HL-60 (cell line): ENCODE results near the gene AGXT2.

Source experiments
- DNase-seq, 2 experiments: peaks; one replicate each; pipeline ENCODE4 v3.0.0-alpha.2; 2010 to 2020; ENCODE audit warnings: low read depth in 1 of 2, low spot score in 1 of 2
- H3K27ac ChIP-seq: fragments of 250-450 bp; sonication (Bioruptor Pico); replicated peaks from 2 replicates; pipeline ENCODE4 v1.5.1; 2020; ENCODE audit warnings: mild to moderate bottlenecking, moderate library complexity
- H3K27me3 ChIP-seq: fragments of 250-450 bp; sonication (Bioruptor Pico); 2 replicates; pipeline ENCODE4 v1.5.1; 2021; ENCODE audit warnings: mild to moderate bottlenecking, moderate library complexity; ENCODE audit not compliant: insufficient read depth, poor library complexity, severe bottlenecking
- H3K4me3 ChIP-seq: replicated peaks from 2 replicates; pipeline ENCODE4 v1.5.1; 2011; ENCODE audit warnings: mild to moderate bottlenecking, control low read depth, low read length; ENCODE audit not compliant: insufficient read depth
- CTCF ChIP-seq: IDR thresholded peaks from one replicate; pipeline ENCODE4 v1.5.1; 2011; ENCODE audit warnings: low read length, control low read depth, inconsistent platforms; ENCODE audit not compliant: insufficient read depth
- GABPA ChIP-seq: IDR thresholded peaks from 2 replicates; pipeline ENCODE4 v1.6.1; 2012; ENCODE audit warnings: low read depth
- POLR2AphosphoS5 ChIP-seq: IDR thresholded peaks from 2 replicates; pipeline ENCODE4 v1.6.1; 2012; ENCODE audit warnings: low read depth
- SPI1 ChIP-seq: IDR thresholded peaks from 2 replicates; pipeline ENCODE4 v1.6.1; 2012; ENCODE audit warnings: low read depth, mild to moderate bottlenecking, borderline replicate concordance
- TF ChIP-seq, protein P1 (sequence below): IDR thresholded peaks from 2 replicates; pipeline ENCODE4 v1.6.1; 2012; ENCODE audit warnings: low read depth; ENCODE audit not compliant: insufficient replicate concordance

Gene AGXT2

GRCh38 chr5:34998058-34998789 lies 49.5 kb downstream of the AGXT2 start:
- peaks cover 8% of the 10 kb centered on the region for H3K27me3 ChIP-seq
- DNase-seq: no peak

DNA sequence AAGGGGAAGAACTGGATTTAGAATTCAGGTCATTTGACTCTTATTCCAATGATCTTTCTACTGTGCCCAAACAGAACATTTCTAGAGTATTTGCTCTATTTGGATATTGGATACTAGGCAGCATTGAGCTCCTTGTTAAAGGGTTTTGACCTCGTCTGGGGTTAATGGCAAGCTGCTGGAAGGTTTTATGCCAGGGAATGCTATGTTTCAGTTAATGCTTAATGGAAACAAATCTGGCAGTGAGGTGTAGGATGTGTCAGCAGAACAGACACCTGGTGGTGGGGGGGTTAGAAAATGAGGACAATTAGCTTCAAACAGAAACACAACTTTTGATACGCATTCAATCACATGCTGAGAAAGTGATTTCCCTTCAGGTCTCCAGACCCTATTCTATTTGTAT lies 51.5 kb downstream of the AGXT2 start:
- TF ChIP-seq, protein P1, sequence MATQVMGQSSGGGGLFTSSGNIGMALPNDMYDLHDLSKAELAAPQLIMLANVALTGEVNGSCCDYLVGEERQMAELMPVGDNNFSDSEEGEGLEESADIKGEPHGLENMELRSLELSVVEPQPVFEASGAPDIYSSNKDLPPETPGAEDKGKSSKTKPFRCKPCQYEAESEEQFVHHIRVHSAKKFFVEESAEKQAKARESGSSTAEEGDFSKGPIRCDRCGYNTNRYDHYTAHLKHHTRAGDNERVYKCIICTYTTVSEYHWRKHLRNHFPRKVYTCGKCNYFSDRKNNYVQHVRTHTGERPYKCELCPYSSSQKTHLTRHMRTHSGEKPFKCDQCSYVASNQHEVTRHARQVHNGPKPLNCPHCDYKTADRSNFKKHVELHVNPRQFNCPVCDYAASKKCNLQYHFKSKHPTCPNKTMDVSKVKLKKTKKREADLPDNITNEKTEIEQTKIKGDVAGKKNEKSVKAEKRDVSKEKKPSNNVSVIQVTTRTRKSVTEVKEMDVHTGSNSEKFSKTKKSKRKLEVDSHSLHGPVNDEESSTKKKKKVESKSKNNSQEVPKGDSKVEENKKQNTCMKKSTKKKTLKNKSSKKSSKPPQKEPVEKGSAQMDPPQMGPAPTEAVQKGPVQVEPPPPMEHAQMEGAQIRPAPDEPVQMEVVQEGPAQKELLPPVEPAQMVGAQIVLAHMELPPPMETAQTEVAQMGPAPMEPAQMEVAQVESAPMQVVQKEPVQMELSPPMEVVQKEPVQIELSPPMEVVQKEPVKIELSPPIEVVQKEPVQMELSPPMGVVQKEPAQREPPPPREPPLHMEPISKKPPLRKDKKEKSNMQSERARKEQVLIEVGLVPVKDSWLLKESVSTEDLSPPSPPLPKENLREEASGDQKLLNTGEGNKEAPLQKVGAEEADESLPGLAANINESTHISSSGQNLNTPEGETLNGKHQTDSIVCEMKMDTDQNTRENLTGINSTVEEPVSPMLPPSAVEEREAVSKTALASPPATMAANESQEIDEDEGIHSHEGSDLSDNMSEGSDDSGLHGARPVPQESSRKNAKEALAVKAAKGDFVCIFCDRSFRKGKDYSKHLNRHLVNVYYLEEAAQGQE: no peak
- TF ChIP-seq SPI1: no peak
- no peak for TF ChIP-seq CTCF
- TF ChIP-seq POLR2AphosphoS5: no peak
- TF ChIP-seq GABPA: no peak
- no peak for DNase-seq
- Histone ChIP-seq H3K27ac (no peak overlapping the region), H3K27me3 (peaks cover 8% of the 10 kb centered on the region), H3K4me3 (no peak overlapping the region)

More at GRCh38 chr5:34998058-34998789, 49.5 kb downstream of the AGXT2 start:
- no peak overlapping the region for H3K27ac ChIP-seq
- H3K4me3 ChIP-seq: no peak overlapping the region
- TF ChIP-seq, protein P1: no peak

GRCh38 chr5:34993951-34994350 lies 53.8 kb downstream of the AGXT2 start:
- TF ChIP-seq GABPA (no peak), CTCF (no peak), POLR2AphosphoS5 (no peak)
- H3K4me3 ChIP-seq: no peak overlapping the region

DNA sequence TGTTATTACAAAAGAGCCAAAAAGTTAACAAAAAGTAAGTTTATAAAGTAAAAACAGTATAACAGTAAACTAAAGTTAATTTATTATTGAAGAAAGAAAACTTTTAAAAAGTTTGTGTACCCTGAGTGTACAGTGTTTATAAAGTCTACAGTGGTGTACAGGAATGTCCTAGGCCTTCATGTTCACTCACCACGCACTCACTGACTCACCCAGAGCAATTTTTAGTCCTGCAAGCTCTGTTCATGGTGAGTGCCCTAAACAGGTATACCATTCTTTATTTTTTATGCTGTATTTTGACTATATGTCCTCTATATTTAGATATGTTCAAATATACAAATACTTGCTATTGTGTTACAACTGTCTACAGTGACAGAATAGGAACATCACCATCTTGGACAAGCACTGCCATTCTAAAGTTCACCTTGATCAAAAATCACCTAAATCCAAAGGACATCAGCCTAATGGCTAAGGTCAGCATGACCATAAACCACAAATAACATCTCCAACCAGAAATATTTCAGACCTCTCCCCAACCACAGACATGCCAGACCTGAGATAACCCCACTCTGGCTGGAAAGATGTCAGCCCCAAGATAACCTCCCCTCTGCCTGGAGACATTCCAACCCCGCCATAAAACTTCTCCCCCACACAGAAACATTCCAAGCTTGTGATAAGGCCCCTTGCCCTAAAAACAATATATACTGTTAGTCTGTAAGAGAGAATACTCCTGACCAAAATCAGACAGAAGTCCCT lies 56.1 kb downstream of the AGXT2 start:
- peaks cover 8% of the 10 kb centered on the region for H3K27me3 ChIP-seq
- no peak for DNase-seq
- no peak for TF ChIP-seq CTCF
- TF ChIP-seq POLR2AphosphoS5: no peak
- TF ChIP-seq, protein P1: no peak
- TF ChIP-seq GABPA: no peak
- no peak for TF ChIP-seq SPI1
- no peak overlapping the region for H3K4me3 ChIP-seq
- no peak overlapping the region for H3K27ac ChIP-seq

More at GRCh38 chr5:34993951-34994350, 53.8 kb downstream of the AGXT2 start:
- DNase-seq: no peak
- Histone ChIP-seq H3K27me3 (peaks cover 8% of the 10 kb centered on the region), H3K27ac (no peak overlapping the region)
